Stimulated activated naive CD4-positive, alpha-beta T cell treated with Interleukin-2 at 50 U/mL for 16 hours (primary cell): ENCODE results near the gene CYSRT1.

ENCODE experiments used
- DNase-seq: peaks from one replicate; lab custom pipeline; 2025; lab: John Stamatoyannopoulos, UW

CYSRT1 gene

DNA sequence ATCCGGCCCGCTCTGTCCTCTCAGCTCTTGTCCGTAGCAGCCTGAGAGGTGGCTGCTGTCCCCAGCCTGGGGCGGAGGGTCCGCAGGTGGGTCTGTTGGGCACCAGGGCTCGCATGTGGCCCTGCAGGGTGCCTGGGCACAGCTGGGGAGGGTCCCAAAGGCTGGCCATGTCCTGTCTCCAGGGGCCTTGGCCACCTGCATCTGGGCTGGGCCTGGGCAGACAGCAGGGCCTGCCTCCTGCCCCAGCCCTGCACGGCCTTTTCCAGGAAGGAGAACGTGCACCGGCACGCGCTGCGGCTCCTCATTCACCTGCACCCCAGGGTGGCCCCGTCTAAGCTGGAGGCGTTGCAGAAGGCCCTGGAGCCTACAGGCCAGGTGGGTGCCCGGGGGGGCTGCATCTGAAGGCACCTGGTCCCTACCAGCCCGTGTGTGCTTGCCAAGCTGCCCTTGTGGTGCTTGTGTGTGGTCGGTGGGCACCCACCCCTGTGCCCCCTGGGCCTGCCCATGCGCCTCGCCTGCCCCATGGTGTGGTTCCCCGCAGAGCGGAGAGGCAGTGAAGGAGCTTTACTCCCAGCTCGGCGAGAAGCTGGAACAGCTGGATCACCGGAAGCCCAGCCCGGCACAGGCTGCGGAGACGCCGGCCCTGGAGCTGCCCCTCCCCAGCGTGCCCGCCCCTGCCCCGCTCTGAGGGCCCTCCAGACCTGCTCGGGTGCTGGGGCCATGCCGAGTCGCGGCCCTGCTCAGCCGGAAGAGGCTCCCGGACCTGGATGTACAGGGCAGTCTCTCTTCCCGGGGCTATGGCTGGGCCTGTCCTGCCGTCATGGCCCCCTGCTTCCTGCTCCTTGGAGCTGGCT, 47.5 kb downstream of the CYSRT1 start:
- no peak for DNase-seq

DNA sequence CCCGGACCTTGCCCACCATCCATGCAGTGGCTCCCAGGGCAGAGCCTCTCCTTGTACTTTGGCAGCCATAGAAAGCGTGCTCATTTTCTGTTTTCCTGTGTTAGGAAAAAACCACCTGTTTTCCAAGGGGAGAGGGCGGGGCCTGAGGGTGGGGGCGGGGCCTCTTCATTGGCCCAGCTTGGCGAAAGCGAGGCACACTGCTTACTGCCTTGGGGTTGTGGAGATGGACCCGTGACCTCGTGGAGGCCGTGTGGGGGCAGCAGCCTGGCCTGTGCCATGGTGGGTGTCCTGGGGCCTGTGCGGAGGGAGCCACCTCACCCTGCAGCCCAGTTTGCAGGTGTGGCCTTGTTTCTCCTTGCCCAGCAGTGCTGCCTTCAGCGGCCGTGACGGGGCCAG, 48.1 kb downstream of the CYSRT1 start:
- DNase-seq = no peak

DNA sequence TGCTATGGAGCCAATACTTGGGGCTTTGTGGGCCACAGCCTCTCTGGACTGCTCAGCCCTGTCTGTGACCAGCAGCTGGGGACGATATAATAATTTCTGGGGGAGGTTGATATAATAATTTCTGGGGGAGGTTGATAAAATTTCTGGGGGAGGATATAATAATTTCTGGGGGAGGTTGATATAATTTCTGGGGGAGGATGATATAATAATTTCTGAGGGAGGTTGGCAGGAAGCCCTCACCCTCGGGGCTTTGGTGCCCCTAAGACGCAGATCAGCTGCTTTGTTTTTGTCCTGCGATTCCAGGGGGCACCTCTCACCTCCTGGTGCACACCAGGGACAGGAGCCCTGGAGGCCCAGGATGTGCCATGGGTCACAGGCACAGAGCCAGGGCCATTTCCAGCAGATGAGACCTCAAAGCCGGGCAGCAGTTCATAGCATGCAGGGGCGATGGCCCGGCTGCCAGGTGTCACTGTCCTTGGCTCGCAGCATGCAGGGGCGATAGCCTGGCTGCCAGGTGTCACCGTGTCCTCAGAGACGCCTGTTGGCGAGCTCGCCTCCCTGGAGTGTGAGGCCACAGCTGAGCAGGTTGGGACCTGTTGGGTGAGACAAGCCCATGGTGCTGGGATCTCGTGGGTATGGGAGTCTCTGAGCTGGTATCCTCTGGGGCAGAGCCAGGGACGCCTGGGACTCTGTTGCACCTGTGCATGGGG, 48.8 kb downstream of the CYSRT1 start:
- DNase-seq = no peak

DNA sequence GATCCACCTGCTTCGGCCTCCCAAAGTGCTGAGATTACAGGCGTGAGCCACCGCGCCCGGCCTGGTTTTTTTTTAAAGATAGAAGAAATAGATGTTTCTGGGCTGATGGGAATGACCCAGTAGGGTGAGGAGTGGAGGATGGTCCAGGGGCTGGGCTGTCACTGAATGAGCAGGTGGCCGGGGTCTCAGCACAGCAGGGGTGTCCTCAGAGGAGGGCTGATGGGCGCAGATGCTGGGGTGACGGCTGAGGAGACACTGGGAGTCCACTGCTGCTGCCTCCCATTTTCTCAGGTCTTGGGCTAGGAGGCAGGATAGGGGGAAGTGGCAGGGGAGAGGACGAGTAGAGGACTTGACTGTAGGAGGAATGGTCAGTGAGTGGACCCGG, 50.2 kb downstream of the CYSRT1 start:
- no peak for DNase-seq
